ENCODE data around the gene NR5A2.

The NR5A2 gene

DNA sequence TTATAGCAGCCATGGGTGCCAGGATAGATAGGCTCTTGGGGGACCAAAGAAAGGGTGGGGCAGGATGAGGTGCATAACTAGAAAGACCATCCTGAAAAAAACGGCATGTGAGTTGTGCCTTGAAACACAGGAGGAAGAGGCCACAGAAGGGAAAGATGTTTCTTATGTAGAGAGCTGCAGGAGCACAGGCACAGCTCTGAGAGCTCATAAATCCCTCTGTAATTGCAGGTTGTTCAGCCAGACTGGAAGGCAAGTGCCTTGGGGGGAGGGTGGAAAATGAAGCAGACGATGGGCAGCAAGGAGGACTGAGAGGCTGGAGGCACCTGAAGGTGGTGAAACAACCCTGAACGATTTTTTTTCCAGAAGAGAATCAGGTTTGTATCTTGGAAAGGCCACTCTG lies 170.7 kb downstream of the NR5A2 start:
- TF ChIP-seq, protein P1, sequence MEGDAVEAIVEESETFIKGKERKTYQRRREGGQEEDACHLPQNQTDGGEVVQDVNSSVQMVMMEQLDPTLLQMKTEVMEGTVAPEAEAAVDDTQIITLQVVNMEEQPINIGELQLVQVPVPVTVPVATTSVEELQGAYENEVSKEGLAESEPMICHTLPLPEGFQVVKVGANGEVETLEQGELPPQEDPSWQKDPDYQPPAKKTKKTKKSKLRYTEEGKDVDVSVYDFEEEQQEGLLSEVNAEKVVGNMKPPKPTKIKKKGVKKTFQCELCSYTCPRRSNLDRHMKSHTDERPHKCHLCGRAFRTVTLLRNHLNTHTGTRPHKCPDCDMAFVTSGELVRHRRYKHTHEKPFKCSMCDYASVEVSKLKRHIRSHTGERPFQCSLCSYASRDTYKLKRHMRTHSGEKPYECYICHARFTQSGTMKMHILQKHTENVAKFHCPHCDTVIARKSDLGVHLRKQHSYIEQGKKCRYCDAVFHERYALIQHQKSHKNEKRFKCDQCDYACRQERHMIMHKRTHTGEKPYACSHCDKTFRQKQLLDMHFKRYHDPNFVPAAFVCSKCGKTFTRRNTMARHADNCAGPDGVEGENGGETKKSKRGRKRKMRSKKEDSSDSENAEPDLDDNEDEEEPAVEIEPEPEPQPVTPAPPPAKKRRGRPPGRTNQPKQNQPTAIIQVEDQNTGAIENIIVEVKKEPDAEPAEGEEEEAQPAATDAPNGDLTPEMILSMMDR (IDR thresholded peaks at IDR 0.05; ENCODE audit: low read depth, low read length), result no peak
- H3K4me3 ChIP-seq (ENCODE audit: low read depth, low read length), result no peak overlapping the region

DNA sequence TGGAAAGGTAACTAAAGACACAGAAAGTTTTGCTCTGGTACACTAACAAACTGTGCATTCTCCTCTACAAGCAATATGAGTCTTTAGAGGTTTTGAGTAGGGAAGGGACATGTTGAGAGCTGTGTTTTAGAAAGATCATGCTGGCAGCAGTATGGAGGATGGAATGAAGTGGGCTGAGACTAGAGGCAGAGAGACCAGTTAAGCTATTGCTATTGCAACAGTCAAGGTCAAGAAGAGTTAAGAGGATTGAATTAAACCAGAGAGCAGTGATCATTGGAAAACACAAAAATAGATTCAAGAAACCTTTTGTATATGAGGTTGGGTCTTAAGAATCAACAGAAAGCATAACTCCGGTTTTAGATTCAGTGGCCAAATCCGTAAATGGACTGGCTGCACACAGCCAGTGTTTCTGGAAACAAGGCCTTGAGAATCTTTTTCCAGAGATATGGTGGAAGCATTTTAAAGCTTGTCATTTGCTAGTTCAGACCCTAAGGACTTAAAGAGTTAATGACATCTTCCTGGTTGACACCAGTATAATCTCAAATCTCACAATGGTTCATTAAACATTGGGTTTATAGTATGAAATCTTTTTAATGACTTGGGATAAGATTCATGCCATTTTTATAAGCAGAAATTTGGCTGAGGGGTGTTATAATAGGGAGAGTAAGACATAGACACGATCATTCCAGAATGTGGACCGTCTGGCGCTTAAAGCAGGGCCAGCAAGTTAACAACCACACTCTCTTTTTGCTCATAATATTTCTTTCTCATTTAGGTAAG lies 177.9 kb downstream of the NR5A2 start:
- TF ChIP-seq, protein P1 (IDR thresholded peaks at IDR 0.05; ENCODE audit: low read depth, low read length), result no peak
- H3K4me3 ChIP-seq (ENCODE audit: low read depth, low read length), result no peak overlapping the region

DNA sequence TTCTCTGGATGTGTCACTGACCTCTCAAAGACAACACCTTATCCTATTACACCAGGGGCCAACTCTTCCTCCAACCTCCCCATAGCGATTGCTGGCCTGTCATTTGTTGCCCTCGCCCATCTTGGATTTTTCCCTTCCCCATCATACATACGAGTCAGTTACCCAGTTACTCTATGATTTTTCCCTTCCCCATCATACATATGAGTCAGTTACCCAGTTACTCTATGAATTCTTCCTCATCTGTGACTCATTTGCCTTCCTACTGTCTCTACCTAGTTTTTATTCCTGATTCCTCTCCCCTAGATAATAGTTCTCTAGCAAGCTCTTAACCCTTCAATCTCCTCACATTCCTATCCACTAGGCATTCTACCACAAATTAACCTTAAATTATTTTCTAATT lies 178.8 kb downstream of the NR5A2 start:
- H3K4me3 ChIP-seq (ENCODE audit: low read depth, low read length), result no peak overlapping the region
- TF ChIP-seq, protein P1 (IDR thresholded peaks at IDR 0.05; ENCODE audit: low read depth, low read length), result no peak

DNA sequence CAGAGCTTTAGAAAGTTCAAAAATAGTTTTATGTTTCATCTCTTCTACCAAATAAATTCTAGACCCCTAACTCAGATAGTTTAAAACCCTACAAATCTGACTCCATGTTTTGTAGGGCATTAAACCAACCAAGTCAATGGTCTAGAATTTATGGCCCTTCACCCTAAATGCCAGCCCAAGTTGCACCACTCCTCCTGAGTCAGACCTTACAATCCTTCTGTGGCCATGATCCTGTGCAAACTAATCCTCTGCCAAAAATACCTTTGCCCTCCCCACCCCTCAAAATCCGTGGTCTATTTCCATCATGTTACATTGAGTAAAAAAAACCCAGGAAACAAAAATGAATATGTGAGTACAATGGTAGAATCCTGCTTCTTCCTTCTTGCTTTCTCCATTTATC lies 179.3 kb downstream of the NR5A2 start:
- no peak overlapping the region for H3K4me3 ChIP-seq (ENCODE audit: low read depth, low read length)
- TF ChIP-seq, protein P1 (IDR thresholded peaks at IDR 0.05; ENCODE audit: low read depth, low read length), result no peak

DNA sequence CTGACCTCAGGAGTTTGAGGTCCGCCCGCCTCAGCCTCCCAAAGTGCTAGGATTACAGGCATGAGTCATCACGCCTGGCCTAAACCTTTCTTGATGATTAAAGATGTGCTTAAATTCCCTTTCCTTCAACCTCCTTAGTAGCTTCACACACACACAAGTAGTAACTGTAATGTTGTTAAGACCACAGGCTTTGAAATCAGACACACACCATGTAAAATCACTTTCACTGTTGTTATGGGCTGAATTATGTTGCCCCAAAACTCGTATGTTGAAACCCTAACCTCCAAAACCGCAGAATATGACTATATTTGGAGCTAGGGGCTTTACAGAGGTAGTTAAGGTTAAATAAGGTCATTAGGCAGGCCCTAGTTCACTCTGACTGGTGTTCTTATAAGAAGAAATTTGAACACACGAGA lies 180.2 kb downstream of the NR5A2 start:
- no peak overlapping the region for H3K4me3 ChIP-seq (ENCODE audit: low read depth, low read length)
- TF ChIP-seq, protein P1 (IDR thresholded peaks at IDR 0.05; ENCODE audit: low read depth, low read length), result no peak

DNA sequence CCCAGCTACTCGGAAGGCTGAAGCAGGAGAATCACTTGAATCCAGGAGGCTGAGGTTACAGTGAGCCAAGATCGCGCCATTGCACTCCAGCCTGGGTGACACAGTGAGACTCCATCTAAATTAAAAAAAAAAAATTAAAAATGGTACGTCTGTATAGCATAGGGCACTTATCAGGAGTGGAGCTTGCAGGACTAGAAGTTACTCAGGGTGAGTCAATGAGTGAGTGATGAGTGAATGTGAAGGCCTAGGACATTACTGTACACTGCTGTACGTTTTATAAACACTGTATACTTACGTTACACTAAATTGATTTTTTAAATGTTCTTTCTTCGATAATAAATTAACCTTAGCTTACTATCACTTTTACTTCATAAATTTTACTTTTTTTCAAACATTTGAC lies 183.6 kb downstream of the NR5A2 start:
- TF ChIP-seq, protein P1 (IDR thresholded peaks at IDR 0.05; ENCODE audit: low read depth, low read length), result no peak
- H3K4me3 ChIP-seq (ENCODE audit: low read depth, low read length), result no peak overlapping the region

DNA sequence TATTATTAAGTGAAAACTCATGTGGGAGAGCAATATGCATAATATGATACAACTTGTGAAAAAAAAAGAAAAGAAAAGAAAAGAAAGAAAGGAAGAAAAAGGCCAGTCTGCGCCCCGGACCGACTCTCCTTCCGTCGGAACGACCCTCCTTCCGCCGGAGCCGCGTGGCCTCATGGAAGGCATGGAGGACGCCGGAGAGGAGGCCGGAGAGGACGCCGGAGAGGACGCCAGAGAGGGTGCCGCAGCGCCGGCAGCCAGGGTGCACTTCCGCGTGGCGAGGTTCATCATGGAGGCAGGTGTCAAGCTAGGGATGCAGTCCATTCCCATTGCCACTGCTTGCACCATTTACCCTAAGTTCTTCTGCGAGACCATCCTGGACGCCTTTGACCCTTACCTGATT lies 185.9 kb downstream of the NR5A2 start:
- TF ChIP-seq, protein P1 (IDR thresholded peaks at IDR 0.05; ENCODE audit: low read depth, low read length), result no peak
- no peak overlapping the region for H3K4me3 ChIP-seq (ENCODE audit: low read depth, low read length)
